H9 (cell line): Measurements from ENCODE around the gene RELB. TPM values are rescaled to one million over a fixed set of nuclear protein-coding genes. Genes with fewer than 3 reads are reported as not detected.
A peak's percentile ranks its signal among the peaks of the same experiment; 100 is the strongest.

ENCODE experiments used
- DNase-seq: peaks from one replicate; pipeline ENCODE4 v3.0.0-alpha.2; 2017
- H2AFZ ChIP-seq: one replicate; pipeline ENCODE4 v1.6.1; 2013; ENCODE audit warnings: mild to moderate bottlenecking, low read length, control low read depth, moderate library complexity
- H2AK5ac ChIP-seq: 2 replicates; pipeline ENCODE4 v1.6.1; 2013; ENCODE audit warnings: low read length, control low read depth, mixed read lengths; ENCODE audit not compliant: insufficient read length
- H2BK120ac ChIP-seq: one replicate; pipeline ENCODE4 v1.6.1; 2013; ENCODE audit warnings: low read depth, mild to moderate bottlenecking, low read length, control low read depth, inconsistent platforms; ENCODE audit not compliant: poor library complexity, severe bottlenecking
- H2BK12ac ChIP-seq: 2 replicates; pipeline ENCODE4 v1.6.1; 2013; ENCODE audit warnings: low read length, control low read depth, mixed read lengths, low read depth; ENCODE audit not compliant: insufficient read length
- H2BK15ac ChIP-seq: 2 replicates; pipeline ENCODE4 v1.6.1; 2013; ENCODE audit warnings: low read depth, low read length, control low read depth
- H2BK20ac ChIP-seq: one replicate; pipeline ENCODE4 v1.6.1; 2013; ENCODE audit warnings: low read depth, mild to moderate bottlenecking, low read length, control low read depth, inconsistent platforms; ENCODE audit not compliant: poor library complexity, severe bottlenecking
- H2BK5ac ChIP-seq: 2 replicates; pipeline ENCODE4 v1.6.1; 2013; ENCODE audit warnings: low read length, control low read depth, mixed read lengths; ENCODE audit not compliant: insufficient read length
- H3K14ac ChIP-seq: 2 replicates; pipeline ENCODE4 v1.6.1; 2013; ENCODE audit warnings: low read length, control low read depth; ENCODE audit not compliant: insufficient read depth
- H3K18ac ChIP-seq: 2 replicates; pipeline ENCODE4 v1.6.1; 2013; ENCODE audit warnings: low read depth, mild to moderate bottlenecking, mixed read lengths, low read length, control low read depth; ENCODE audit not compliant: insufficient read length
- H3K23ac ChIP-seq: 2 replicates; pipeline ENCODE4 v1.6.1; 2013; ENCODE audit warnings: low read length, control low read depth, mixed read lengths, low read depth; ENCODE audit not compliant: insufficient read length
- H3K23me2 ChIP-seq: 2 replicates; pipeline ENCODE4 v1.6.1; 2013; ENCODE audit warnings: low read depth, mild to moderate bottlenecking, mixed read lengths, low read length, control low read depth; ENCODE audit not compliant: insufficient read length, poor library complexity, severe bottlenecking
- H3K27ac ChIP-seq: 2 replicates; pipeline ENCODE4 v1.5.1; 2013; ENCODE audit warnings: low read length, control low read depth, mixed read lengths, low read depth; ENCODE audit not compliant: insufficient read length
- H3K27me3 ChIP-seq: 2 replicates; pipeline ENCODE4 v1.6.1; 2013; ENCODE audit warnings: low read length, control low read depth, inconsistent platforms; ENCODE audit not compliant: insufficient read depth
- H3K4ac ChIP-seq: 2 replicates; pipeline ENCODE4 v1.6.1; 2013; ENCODE audit warnings: low read depth, mild to moderate bottlenecking, control low read depth, inconsistent platforms, low read length, moderate library complexity
- H3K4me1 ChIP-seq: 2 replicates; pipeline ENCODE4 v1.6.1; 2013; ENCODE audit warnings: low read length, control low read depth, inconsistent platforms; ENCODE audit not compliant: insufficient read depth
- H3K4me2 ChIP-seq: 2 replicates; pipeline ENCODE4 v1.6.1; 2013; ENCODE audit warnings: low read length, control low read depth, mixed read lengths; ENCODE audit not compliant: insufficient read length, insufficient read depth
- H3K56ac ChIP-seq: 2 replicates; pipeline ENCODE4 v1.6.1; 2013; ENCODE audit warnings: low read depth, mild to moderate bottlenecking, mixed read lengths, low read length, control low read depth; ENCODE audit not compliant: insufficient read length
- H3K79me1 ChIP-seq: 2 replicates; pipeline ENCODE4 v1.6.1; 2013; ENCODE audit warnings: low read depth, mild to moderate bottlenecking, moderate library complexity, low read length, control low read depth, inconsistent platforms; ENCODE audit not compliant: insufficient read depth, poor library complexity, severe bottlenecking
- H3K79me2 ChIP-seq: 2 replicates; pipeline ENCODE4 v1.6.1; 2013; ENCODE audit warnings: low read length, control low read depth, inconsistent platforms; ENCODE audit not compliant: insufficient read depth
- H3K9ac ChIP-seq: 2 replicates; pipeline ENCODE4 v1.6.1; 2013; ENCODE audit warnings: low read length, control low read depth, mixed read lengths; ENCODE audit not compliant: insufficient read length; ENCODE audit errors: extremely low read depth
- H3K9me3 ChIP-seq: one replicate; pipeline ENCODE4 v1.6.1; 2013; ENCODE audit warnings: low read depth, low read length, inconsistent platforms; ENCODE audit not compliant: control insufficient read depth
- H3T11ph ChIP-seq: one replicate; pipeline ENCODE4 v1.6.1; 2013; ENCODE audit warnings: mild to moderate bottlenecking, low read length, control low read depth, inconsistent platforms
- H4K20me1 ChIP-seq: one replicate; pipeline ENCODE4 v1.6.1; 2013; ENCODE audit not compliant: control insufficient read depth, insufficient read length, insufficient read depth
- H4K5ac ChIP-seq: 2 replicates; pipeline ENCODE4 v1.6.1; 2013; ENCODE audit warnings: low read depth, mild to moderate bottlenecking, mixed read lengths, low read length, control low read depth; ENCODE audit not compliant: insufficient read length
- H4K8ac ChIP-seq: replicated peaks from 2 replicates; pipeline ENCODE4 v1.6.1; 2013; ENCODE audit warnings: low read length, control low read depth, mixed read lengths, low read depth; ENCODE audit not compliant: insufficient read length
- H4K91ac ChIP-seq: 2 replicates; pipeline ENCODE4 v1.6.1; 2013; ENCODE audit warnings: low read depth, mild to moderate bottlenecking, moderate library complexity, mixed read lengths, low read length, control low read depth; ENCODE audit not compliant: insufficient read length
- H3K27ac Mint-ChIP-seq, 3 experiments: 2 replicates in 2 of 3; 3 replicates in 1 of 3; pipeline ENCODE4 v1.8.0; 2020 to 2021; ENCODE audit warnings: mixed read lengths in 3 of 3, mild to moderate bottlenecking in 1 of 3, moderate library complexity in 1 of 3
- H3K27me3 Mint-ChIP-seq: 2 replicates; pipeline ENCODE4 v1.8.0; 2021; ENCODE audit warnings: low read depth, mild to moderate bottlenecking, moderate library complexity, mixed read lengths
- H3K36me3 Mint-ChIP-seq, 3 experiments: 2 replicates in 2 of 3; 3 replicates in 1 of 3; pipeline ENCODE4 v1.8.0; 2020 to 2021; ENCODE audit warnings: low read depth in 3 of 3, mixed read lengths in 3 of 3; ENCODE audit not compliant: insufficient read depth in 1 of 3
- H3K4me1 Mint-ChIP-seq, 2 experiments: 2 replicates each; pipeline ENCODE4 v1.8.0; 2020; ENCODE audit warnings: mixed read lengths in 2 of 2
- H3K4me3 Mint-ChIP-seq, 2 experiments: 2 replicates in 1 of 2; 3 replicates in 1 of 2; pipeline ENCODE4 v1.8.0; 2020 to 2021; ENCODE audit warnings: mild to moderate bottlenecking in 2 of 2, mixed read lengths in 2 of 2, moderate library complexity in 1 of 2
- H3K9me3 Mint-ChIP-seq, 2 experiments: 2 replicates in 1 of 2; 3 replicates in 1 of 2; pipeline ENCODE4 v1.8.0; 2020; ENCODE audit warnings: mild to moderate bottlenecking in 2 of 2, mixed read lengths in 2 of 2, moderate library complexity in 1 of 2
- CTCF ChIP-seq: fragments of 200-600 bp; sonication (generic); conservative IDR thresholded peaks from 3 replicates; pipeline ENCODE4 v1.8.0; 2021; ENCODE audit warnings: antibody characterized with exemption, mild to moderate bottlenecking
- WGBS: extraction: QIAGEN DNeasy Blood & Tissue Kit; methylation state at CpG from one replicate; pipeline ENCODE4 v1.1.7; 2013; ENCODE audit warnings: missing lambda C conversion rate, low lambda C conversion rate, mixed read lengths; ENCODE audit not compliant: insufficient read length; ENCODE audit errors: extremely low coverage; 5-methylcytosine and 5-hydroxymethylcytosine counted together
- total RNA-seq: library from RNA; stranded (reverse); gene quantifications from 2 replicates; pipeline ENCODE4 v1.2.1, GENCODE V29; 2021

The RELB gene
- total RNA-seq, 1 experiment from 2014 or later: 13.7 TPM

- Histone ChIP-seq H3K14ac (no peak overlapping the region), H2BK5ac (no peak overlapping the region), H3K27me3 (no peaks in the 10 kb centered on the region), H2AFZ (no peak overlapping the region), H3K18ac (no peak overlapping the region), H2BK15ac (no peak overlapping the region), H4K5ac (no peak overlapping the region), H3K4me1 (no peaks in the 10 kb centered on the region), H3K56ac (no peak overlapping the region), H2BK12ac (no peak overlapping the region), H3K23me2 (no peaks in the 10 kb centered on the region), H3T11ph (no peak overlapping the region), H3K23ac (no peak overlapping the region), H4K8ac (no peak overlapping the region), H3K9me3 (no peaks in the 10 kb centered on the region), H2BK120ac (no peak overlapping the region), H3K27ac (no peak overlapping the region), H2BK20ac (no peak overlapping the region), H4K91ac (no peak overlapping the region), H3K4ac (no peak overlapping the region), H3K9ac (no peak overlapping the region), H2AK5ac (no peak overlapping the region), H3K79me2 (no peaks in the 10 kb centered on the region), H4K20me1 (no peaks in the 10 kb centered on the region), H3K4me2 (no peak overlapping the region), H3K79me1 (no peaks in the 10 kb centered on the region)
- Mint-ChIP-seq H3K9me3 (no peaks in the 10 kb centered on the region), H3K4me3 (no peak overlapping the region), H3K36me3 (peaks cover 15 to 61% (median 57%) of the 10 kb centered on the region in 3 experiments; a peak in 6 of 7 replicates), H3K4me1 (no peaks in the 10 kb centered on the region), H3K27ac (no peak overlapping the region), H3K27me3 (no peaks in the 10 kb centered on the region)
- no CpG with 5 or more reads among the region's 15 CpGs for WGBS
- DNase-seq: peak; percentile 79
- peak; percentile 74 for TF ChIP-seq CTCF
Observed at GRCh38 chr19:44988896-44989556, 12.2 kb upstream of the RELB start.
